Measurements from ENCODE around the gene FBN1.

FBN1 gene

GRCh38 chr15:48419896-48420295 lies 225.6 kb downstream of the FBN1 start:
- ChIA-PET CTCF (no interaction called here), POLR2A (ENCODE audit: low non-redundant PET) (no interaction called here)
- TF ChIP-seq, protein P1, sequence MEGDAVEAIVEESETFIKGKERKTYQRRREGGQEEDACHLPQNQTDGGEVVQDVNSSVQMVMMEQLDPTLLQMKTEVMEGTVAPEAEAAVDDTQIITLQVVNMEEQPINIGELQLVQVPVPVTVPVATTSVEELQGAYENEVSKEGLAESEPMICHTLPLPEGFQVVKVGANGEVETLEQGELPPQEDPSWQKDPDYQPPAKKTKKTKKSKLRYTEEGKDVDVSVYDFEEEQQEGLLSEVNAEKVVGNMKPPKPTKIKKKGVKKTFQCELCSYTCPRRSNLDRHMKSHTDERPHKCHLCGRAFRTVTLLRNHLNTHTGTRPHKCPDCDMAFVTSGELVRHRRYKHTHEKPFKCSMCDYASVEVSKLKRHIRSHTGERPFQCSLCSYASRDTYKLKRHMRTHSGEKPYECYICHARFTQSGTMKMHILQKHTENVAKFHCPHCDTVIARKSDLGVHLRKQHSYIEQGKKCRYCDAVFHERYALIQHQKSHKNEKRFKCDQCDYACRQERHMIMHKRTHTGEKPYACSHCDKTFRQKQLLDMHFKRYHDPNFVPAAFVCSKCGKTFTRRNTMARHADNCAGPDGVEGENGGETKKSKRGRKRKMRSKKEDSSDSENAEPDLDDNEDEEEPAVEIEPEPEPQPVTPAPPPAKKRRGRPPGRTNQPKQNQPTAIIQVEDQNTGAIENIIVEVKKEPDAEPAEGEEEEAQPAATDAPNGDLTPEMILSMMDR (conservative IDR thresholded peaks at IDR 0.05; ENCODE audit: low read depth): no peak
- DNase-seq (ENCODE audit: low spot score): no peak
- H3K27ac ChIP-seq: no peak overlapping the region

GRCh38 chr15:48418343-48418742 lies 227.2 kb downstream of the FBN1 start:
- TF ChIP-seq, protein P1 (conservative IDR thresholded peaks at IDR 0.05; ENCODE audit: low read depth): no peak
- no peak overlapping the region for H3K27ac ChIP-seq
- CTCF ChIA-PET: interaction anchor here (0.5 kb wide), 1 partner anchor 335 kb away, joined by 3 read pairs; no protein-coding TSS in a partner anchor
- no peak for DNase-seq (ENCODE audit: low spot score)
- POLR2A ChIA-PET (ENCODE audit: low non-redundant PET): no interaction called here

DNA sequence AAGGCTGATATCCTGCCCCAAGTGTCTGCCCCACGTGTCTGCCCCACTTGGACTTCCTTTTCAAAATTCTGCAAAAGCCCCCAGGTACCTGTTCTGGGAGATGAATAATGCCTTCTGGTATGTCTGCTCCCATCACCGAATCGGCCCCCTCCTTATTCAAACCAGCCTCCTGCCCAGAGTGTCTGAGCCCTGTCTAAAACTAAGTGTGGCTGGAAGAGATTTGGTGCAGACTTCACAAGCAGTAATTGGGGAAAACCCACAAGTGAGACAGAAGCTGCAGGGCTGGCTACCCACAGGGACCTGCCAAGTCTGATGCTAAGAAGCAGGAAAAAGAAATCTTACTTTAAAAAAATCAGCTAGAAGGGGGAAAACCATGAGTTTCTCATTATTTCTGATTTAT lies 229.2 kb downstream of the FBN1 start:
- DNase-seq (ENCODE audit: low spot score): no peak
- ChIA-PET CTCF (no interaction called here), POLR2A (ENCODE audit: low non-redundant PET) (no interaction called here)
- TF ChIP-seq, protein P1 (conservative IDR thresholded peaks at IDR 0.05; ENCODE audit: low read depth): no peak
- H3K27ac ChIP-seq: no peak overlapping the region

DNA sequence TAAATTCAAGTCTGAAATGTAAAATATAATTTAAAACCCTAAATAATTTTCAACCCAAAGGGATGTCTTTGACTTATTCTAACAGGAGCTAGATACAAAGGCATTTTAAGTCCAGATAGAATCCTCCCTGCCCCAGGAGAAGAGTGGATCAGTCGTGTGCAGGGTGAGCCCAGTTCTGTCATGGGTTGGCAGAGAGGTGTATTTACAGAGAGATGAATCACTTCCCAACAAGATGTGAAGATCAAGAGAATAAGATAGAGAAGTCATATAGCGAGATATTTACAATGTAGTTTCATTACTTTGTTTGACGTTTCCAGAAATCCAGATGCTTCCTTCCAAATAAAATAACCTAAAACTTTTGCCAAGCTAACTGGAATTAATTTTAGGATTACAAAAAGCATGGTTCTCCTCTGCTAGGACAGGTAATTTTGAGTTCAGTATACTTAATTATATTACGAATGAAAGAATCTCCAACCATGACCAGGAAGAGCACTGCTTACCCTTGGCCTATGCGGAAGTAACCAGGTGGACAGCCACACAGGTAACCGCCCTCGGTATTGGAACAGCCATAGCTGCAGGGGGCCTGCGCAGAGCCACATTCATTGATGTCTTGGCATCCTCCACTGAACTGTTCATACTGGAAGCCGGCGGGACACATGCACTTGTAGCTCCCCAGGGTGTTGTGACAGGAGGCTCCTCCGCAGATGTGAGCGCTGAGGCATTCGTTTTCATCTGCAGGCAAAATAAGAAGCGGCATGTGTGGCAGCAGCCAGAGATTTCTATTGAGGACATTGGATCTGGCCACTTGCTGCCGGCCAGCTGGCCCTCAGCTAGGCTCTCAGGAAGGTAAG lies 230.2 kb downstream of the FBN1 start:
- TF ChIP-seq, protein P1 (conservative IDR thresholded peaks at IDR 0.05; ENCODE audit: low read depth): no peak
- peak; percentile 69 for DNase-seq (ENCODE audit: low spot score)
- ChIA-PET CTCF (interaction anchor here (0.8 kb wide), 1 partner anchor 330 kb away, joined by 4 read pairs; no protein-coding TSS in a partner anchor), POLR2A (ENCODE audit: low non-redundant PET) (no interaction called here)
- H3K27ac ChIP-seq: peak overlapping the region; percentile 53

GRCh38 chr15:48414015-48414414 lies 231.5 kb downstream of the FBN1 start:
- ChIA-PET CTCF (no interaction called here), POLR2A (ENCODE audit: low non-redundant PET) (no interaction called here)
- no peak overlapping the region for H3K27ac ChIP-seq
- TF ChIP-seq, protein P1 (conservative IDR thresholded peaks at IDR 0.05; ENCODE audit: low read depth): no peak
- DNase-seq (ENCODE audit: low spot score): no peak

DNA sequence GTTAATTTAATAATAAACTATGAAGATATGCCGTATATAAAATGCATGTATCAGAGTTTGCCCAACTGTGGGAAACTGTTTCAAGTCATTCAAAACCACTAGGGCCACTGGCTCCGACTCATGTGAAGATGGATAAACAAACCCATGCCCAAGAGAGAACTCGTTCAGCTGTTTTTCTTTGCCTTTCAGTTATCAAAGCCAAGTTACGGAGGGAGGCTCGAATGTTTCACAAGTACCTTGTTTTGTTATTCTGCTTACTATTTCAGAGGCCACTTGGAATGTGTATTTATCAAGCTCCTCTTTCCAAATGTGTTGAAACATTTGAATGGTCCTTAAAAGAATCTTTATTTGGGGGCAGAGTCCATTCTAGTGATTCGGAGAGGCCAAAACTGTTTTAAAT lies 232.2 kb downstream of the FBN1 start:
- H3K27ac ChIP-seq: no peak overlapping the region

More for the DNA sequence above, 232.2 kb downstream of the FBN1 start:
- DNase-seq (ENCODE audit: low spot score): no peak
- TF ChIP-seq, protein P1 (conservative IDR thresholded peaks at IDR 0.05; ENCODE audit: low read depth): no peak
- ChIA-PET CTCF (no interaction called here), POLR2A (ENCODE audit: low non-redundant PET) (no interaction called here)
